ENCODE results near the gene CAPN2.

The CAPN2 gene

GRCh38 chr1:223783676-223784075 is 71.3 kb downstream of the CAPN2 start:
- Histone ChIP-seq H3K4me2 (no peak overlapping the region), H3K4me1 (no peaks in the 10 kb centered on the region), H3K36me3 (peaks cover 85% of the 10 kb centered on the region), H3K4me3 (no peak overlapping the region), H3K9ac (no peak overlapping the region), H4K20me1 (no peaks in the 10 kb centered on the region), H3K27ac (no peak overlapping the region), H3K9me3 (no peaks in the 10 kb centered on the region), H3K27me3 (no peaks in the 10 kb centered on the region)
- TF ChIP-seq Cebpa-rat (IDR thresholded peaks at IDR 0.05), result no peak

DNA sequence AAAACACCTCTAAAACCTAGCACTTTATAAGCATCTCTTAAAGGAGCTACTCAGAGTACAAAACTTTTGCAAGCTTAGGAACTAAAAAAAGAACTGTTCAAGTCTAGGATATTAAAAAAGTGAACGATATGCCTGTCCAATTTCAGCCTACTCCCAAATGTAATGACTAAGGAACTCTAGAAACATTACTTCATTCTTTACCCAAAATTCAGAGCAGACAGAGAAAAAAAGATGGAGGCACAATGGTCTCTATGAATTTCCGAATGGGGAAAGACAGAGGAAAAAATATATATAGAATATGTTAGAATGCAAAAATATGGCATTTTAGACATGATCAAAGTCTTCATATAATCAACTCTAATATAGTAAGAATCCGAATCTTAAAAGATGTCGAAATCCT is 72.2 kb downstream of the CAPN2 start:
- no peak for TF ChIP-seq Cebpa-rat (IDR thresholded peaks at IDR 0.05)
- Histone ChIP-seq H3K27ac (no peak overlapping the region), H4K20me1 (no peaks in the 10 kb centered on the region), H3K4me3 (no peak overlapping the region), H3K9me3 (no peaks in the 10 kb centered on the region), H3K4me2 (no peak overlapping the region), H3K27me3 (no peaks in the 10 kb centered on the region), H3K9ac (no peak overlapping the region), H3K36me3 (peaks cover 84% of the 10 kb centered on the region), H3K4me1 (no peaks in the 10 kb centered on the region)

GRCh38 chr1:223785808-223786207 is 73.5 kb downstream of the CAPN2 start:
- no peak overlapping the region for H3K27ac ChIP-seq
- H3K36me3 ChIP-seq, result peaks cover 84% of the 10 kb centered on the region
- H3K9ac ChIP-seq, result no peak overlapping the region
- H3K27me3 ChIP-seq, result no peaks in the 10 kb centered on the region
- no peaks in the 10 kb centered on the region for H3K4me1 ChIP-seq
- H3K9me3 ChIP-seq, result no peaks in the 10 kb centered on the region
- TF ChIP-seq Cebpa-rat (IDR thresholded peaks at IDR 0.05), result no peak
- no peak overlapping the region for H3K4me2 ChIP-seq
- no peak overlapping the region for H3K4me3 ChIP-seq
- H4K20me1 ChIP-seq, result no peaks in the 10 kb centered on the region

DNA sequence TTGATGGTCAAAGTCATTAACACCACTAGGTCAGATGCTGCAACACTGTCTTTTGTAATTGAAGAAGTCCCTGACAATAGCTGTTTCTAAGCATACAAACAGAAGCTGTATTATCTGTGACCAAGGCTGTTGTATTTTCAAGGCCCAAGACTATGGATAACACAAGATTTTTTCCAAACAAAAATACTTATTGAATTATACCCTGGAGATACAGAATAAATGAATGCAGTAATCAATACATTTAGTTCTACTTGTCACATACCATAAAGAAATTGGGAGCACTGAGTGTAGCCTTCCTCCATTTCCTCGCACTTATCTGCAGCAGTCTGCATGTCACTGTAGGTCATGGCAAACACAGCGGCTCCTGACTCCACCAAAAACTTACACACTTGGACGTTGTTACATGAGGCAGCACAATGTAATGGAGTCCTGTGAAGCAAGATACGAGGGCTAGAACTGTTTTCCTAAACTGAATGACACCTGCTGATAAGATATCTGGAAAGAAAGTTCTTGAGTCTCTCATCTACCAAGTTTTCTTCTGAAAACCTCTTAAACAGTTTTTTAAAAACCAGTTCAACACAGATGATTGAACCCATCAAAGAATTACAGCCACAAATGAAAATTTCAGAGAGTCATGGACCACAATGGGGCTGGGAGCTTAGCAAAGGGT is 76.5 kb downstream of the CAPN2 start:
- H3K36me3 ChIP-seq, result peaks cover 89% of the 10 kb centered on the region
- no peak overlapping the region for H3K4me2 ChIP-seq
- H4K20me1 ChIP-seq, result peaks cover 10% of the 10 kb centered on the region; the same call in 1 of the 2 replicates

DNA sequence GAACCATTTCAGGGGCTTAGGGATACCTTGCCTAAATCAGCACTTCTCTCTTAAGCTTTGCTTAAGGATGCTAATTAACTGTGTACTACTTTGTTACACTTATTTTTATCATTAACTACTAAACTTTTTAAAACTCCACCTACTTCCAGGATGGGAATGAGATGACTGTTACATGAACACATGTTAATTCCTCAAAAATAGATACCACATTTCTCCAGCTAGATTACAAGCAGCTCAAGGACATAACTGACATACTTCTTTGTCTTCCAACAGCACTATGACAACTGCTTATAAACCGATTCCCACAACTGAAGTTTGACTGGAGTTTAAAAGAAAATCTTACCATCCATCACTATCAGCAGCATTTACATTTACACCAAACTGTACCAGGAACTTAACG is 79.7 kb downstream of the CAPN2 start:
- no peak overlapping the region for H3K4me3 ChIP-seq
- H3K9ac ChIP-seq, result no peak overlapping the region
- H3K27me3 ChIP-seq, result no peaks in the 10 kb centered on the region
- H3K27ac ChIP-seq, result no peak overlapping the region
- no peak for TF ChIP-seq Cebpa-rat (IDR thresholded peaks at IDR 0.05)
- H3K9me3 ChIP-seq, result no peaks in the 10 kb centered on the region
- no peak overlapping the region for H3K4me2 ChIP-seq
- H3K4me1 ChIP-seq, result 0 out of 2 replicates have a peak, but pooled peaks cover 8% of the 10 kb centered on the region
- H4K20me1 ChIP-seq, result peaks cover 10% of the 10 kb centered on the region
- peaks cover 89% of the 10 kb centered on the region for H3K36me3 ChIP-seq

More for the DNA sequence above, 76.5 kb downstream of the CAPN2 start:
- H3K27me3 ChIP-seq, result no peaks in the 10 kb centered on the region
- H3K4me3 ChIP-seq, result no peak overlapping the region
- H3K9me3 ChIP-seq, result no peaks in the 10 kb centered on the region
- 0 out of 2 replicates have a peak, but pooled peaks cover 8% of the 10 kb centered on the region for H3K4me1 ChIP-seq
- H3K27ac ChIP-seq, result no peak overlapping the region
- TF ChIP-seq Cebpa-rat (IDR thresholded peaks at IDR 0.05), result no peak
- H3K9ac ChIP-seq, result no peak overlapping the region

DNA sequence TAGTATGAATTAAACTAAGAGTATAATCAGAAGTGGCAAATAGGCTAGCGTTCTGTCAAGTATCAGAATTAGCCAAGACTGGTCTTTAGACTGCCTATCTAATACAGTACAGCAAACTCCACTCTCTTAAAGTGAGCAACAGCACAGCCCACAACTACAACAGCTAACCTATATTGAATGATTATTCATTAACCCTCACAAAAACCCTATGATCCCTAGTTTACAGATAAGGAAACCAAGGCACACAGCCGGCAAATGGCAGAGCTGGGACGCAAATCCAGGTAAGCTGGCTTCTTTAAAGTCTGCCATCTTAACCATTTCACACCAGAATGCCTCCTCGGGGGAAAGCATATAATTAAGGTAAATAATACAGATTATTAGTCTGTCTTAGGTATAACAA is 81.4 kb downstream of the CAPN2 start:
- Histone ChIP-seq H3K9ac (no peak overlapping the region), H3K36me3 (peaks cover 90% of the 10 kb centered on the region), H3K27ac (no peak overlapping the region), H3K4me3 (no peak overlapping the region), H3K27me3 (no peaks in the 10 kb centered on the region), H3K4me1 (0 out of 2 replicates have a peak, but pooled peaks cover 8% of the 10 kb centered on the region), H3K9me3 (no peaks in the 10 kb centered on the region), H4K20me1 (peaks cover 16% of the 10 kb centered on the region), H3K4me2 (no peak overlapping the region)
- TF ChIP-seq Cebpa-rat (IDR thresholded peaks at IDR 0.05), result no peak

DNA sequence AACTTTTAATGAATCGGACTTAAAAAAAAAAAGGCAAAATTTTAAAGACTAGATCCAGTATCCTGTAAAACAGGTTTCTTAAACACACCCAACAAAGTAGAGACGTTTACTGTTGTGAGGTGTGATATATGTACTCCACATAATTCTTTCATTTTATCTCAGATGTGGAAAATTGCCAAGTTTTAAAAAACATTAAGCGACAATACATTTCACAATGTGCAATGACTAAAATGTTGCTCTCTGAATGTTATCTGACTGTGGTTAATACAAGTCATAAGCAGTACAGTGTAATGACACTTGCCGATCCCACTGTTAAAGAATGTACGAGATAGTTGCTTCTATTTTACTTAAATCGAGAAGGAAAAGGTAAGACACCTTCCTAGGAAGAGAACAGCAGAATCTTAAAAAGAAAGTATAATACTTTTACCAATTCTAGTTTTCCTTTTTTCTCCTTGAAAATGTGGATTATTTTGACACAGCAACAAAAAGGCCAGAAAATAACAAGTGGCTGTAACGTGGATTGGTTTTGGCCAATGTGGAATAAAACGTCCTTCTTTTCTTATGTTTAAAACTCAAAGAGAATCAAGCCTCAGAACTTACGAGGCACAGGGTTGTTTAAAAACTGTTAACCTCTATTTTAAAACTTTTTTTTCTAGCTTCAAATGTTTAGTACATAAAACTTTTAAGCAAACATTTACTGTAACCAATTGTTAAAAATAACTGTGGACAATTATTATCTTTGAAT is 82.0 kb downstream of the CAPN2 start:
- 0 out of 2 replicates have a peak, but pooled peaks cover 8% of the 10 kb centered on the region for H3K4me1 ChIP-seq
- H3K27ac ChIP-seq, result no peak overlapping the region
- H3K9ac ChIP-seq, result no peak overlapping the region
- no peaks in the 10 kb centered on the region for H3K27me3 ChIP-seq
- H3K4me2 ChIP-seq, result no peak overlapping the region
- H4K20me1 ChIP-seq, result peaks cover 16% of the 10 kb centered on the region
- no peaks in the 10 kb centered on the region for H3K9me3 ChIP-seq
- H3K36me3 ChIP-seq, result peaks cover 90% of the 10 kb centered on the region
- no peak for TF ChIP-seq Cebpa-rat (IDR thresholded peaks at IDR 0.05)
- no peak overlapping the region for H3K4me3 ChIP-seq

- H3K36me3 ChIP-seq, result peaks cover 91% of the 10 kb centered on the region
- 0 out of 2 replicates have a peak, but pooled peaks cover 8% of the 10 kb centered on the region for H3K4me1 ChIP-seq
- no peaks in the 10 kb centered on the region for H3K9me3 ChIP-seq
- H3K4me2 ChIP-seq, result no peak overlapping the region
- no peak overlapping the region for H3K9ac ChIP-seq
- H4K20me1 ChIP-seq, result peaks cover 16% of the 10 kb centered on the region
- no peak overlapping the region for H3K4me3 ChIP-seq
- no peak for TF ChIP-seq Cebpa-rat (IDR thresholded peaks at IDR 0.05)
- no peak overlapping the region for H3K27ac ChIP-seq
- no peaks in the 10 kb centered on the region for H3K27me3 ChIP-seq
These were observed 83.9 kb downstream of the CAPN2 start for GRCh38 chr1:223796210-223796609.

DNA sequence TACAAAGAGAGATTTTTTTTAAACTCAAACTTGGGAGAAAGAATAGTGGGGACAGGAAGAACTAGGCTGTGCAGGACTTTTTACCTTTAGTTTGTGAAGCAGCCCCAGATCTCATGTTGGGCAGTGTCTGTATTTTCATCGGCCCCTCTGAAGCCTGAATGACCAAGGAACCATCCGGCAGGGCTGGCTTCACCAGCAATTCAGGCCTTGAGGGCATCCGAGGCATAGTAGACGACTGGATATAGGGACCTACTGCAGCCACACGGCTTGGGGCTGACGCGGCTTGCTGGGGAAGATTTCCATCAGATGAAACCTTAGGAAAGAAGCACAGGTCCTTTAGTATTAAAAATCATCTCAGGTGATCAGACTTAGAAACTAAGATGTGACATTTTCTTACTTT is 89.7 kb downstream of the CAPN2 start:
- Histone ChIP-seq H3K27ac (no peak overlapping the region), H3K9ac (no peak overlapping the region), H3K4me3 (no peak overlapping the region), H3K4me2 (no peak overlapping the region), H3K4me1 (no peaks in the 10 kb centered on the region), H3K9me3 (no peaks in the 10 kb centered on the region), H4K20me1 (0 out of 2 replicates have a peak, but pooled peaks cover 6% of the 10 kb centered on the region), H3K36me3 (peaks cover 94% of the 10 kb centered on the region), H3K27me3 (no peaks in the 10 kb centered on the region)
- no peak for TF ChIP-seq Cebpa-rat (IDR thresholded peaks at IDR 0.05)

GRCh38 chr1:223802602-223803001 is 90.3 kb downstream of the CAPN2 start:
- Histone ChIP-seq H3K9me3 (no peaks in the 10 kb centered on the region), H3K27me3 (no peaks in the 10 kb centered on the region), H3K36me3 (peaks cover 93% of the 10 kb centered on the region), H3K27ac (no peak overlapping the region), H3K4me3 (no peak overlapping the region), H3K9ac (no peak overlapping the region), H3K4me2 (no peak overlapping the region), H4K20me1 (0 out of 2 replicates have a peak, but pooled peaks cover 6% of the 10 kb centered on the region), H3K4me1 (no peaks in the 10 kb centered on the region)
- no peak for TF ChIP-seq Cebpa-rat (IDR thresholded peaks at IDR 0.05)

Measured in BLaER1 (cell line).